ENCODE results near the gene ZBED5.

GRCh38 chr11:10845589-10845988 is 12.3 kb downstream of the ZBED5 start:
- TF ChIP-seq YY1 (IDR thresholded peaks at IDR 0.05; ENCODE audit: insufficient read depth, insufficient read length) (no peak), ZNF274 (IDR thresholded peaks at IDR 0.05; ENCODE audit: low read depth, low read length) (no peak)
